Esophagus squamous epithelium (tissue), 4 donors: ENCODE measurements around the gene PLXNA3.
A peak's percentile ranks its signal among the peaks of the same experiment; 100 is the strongest.

Source experiments
- POLR2A ChIP-seq, 4 donors: fragments of 450-650 bp; IDR thresholded peaks; one replicate each; pipeline ENCODE4 v1.6.1; 2017; ENCODE audit warnings: antibody characterized with exemption in 4 of 4, mild to moderate bottlenecking in 4 of 4, moderate library complexity in 3 of 4
- TF ChIP-seq, protein P1 (sequence below), 6 experiments: fragments of 450-650 bp in 4 of 6; fragments of 200-600 bp in 2 of 6; sonication (generic) in 2 of 6; IDR thresholded peaks; one replicate each; pipeline ENCODE4 v1.5.1; 2016 to 2019; ENCODE audit warnings: antibody characterized with exemption in 6 of 6, mild to moderate bottlenecking in 4 of 6, moderate library complexity in 4 of 6

DNA sequence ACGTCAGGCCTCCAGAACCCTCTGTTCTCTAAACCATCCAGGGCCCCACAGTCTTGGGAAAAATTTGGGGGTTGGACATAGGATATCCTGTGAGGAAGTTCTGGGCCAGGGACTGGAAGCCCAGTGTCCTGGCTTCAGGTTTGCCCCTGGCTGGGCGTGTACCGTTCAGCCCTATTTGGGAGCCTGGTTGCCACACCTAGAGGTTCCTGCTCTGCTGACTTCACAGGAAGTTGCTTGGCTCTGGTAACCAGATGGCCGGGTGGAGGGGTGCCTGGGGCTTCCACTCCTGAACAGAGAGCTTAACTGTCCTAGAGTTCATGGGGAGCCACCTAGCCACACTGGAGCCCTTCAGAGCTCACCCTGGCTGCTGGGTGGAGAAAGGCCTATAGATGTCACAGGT lies 45.6 kb upstream of the PLXNA3 start:
- TF ChIP-seq, protein P1, sequence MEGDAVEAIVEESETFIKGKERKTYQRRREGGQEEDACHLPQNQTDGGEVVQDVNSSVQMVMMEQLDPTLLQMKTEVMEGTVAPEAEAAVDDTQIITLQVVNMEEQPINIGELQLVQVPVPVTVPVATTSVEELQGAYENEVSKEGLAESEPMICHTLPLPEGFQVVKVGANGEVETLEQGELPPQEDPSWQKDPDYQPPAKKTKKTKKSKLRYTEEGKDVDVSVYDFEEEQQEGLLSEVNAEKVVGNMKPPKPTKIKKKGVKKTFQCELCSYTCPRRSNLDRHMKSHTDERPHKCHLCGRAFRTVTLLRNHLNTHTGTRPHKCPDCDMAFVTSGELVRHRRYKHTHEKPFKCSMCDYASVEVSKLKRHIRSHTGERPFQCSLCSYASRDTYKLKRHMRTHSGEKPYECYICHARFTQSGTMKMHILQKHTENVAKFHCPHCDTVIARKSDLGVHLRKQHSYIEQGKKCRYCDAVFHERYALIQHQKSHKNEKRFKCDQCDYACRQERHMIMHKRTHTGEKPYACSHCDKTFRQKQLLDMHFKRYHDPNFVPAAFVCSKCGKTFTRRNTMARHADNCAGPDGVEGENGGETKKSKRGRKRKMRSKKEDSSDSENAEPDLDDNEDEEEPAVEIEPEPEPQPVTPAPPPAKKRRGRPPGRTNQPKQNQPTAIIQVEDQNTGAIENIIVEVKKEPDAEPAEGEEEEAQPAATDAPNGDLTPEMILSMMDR (IDR thresholded peaks at IDR 0.05): no peak
- TF ChIP-seq POLR2A (IDR thresholded peaks at IDR 0.05): peak in 2 of 4 donors; percentile 9 to 12
